ENCODE measurements around the gene SORBS1. TPM values are rescaled to one million over a fixed set of nuclear protein-coding genes. Genes with fewer than 3 reads are reported as not detected.

The SORBS1 gene
- total and polyA plus RNA-seq, 2 of the 13 experiments (the other 11 are each of a cell fraction or from before 2014, with no cell fraction given), result 16.8 to 39.8 TPM

- no peak for TF ChIP-seq ARID5B (CRISPR knock-in tag; IDR thresholded peaks at IDR 0.05)
Observed at GRCh38 chr10:95472304-95473088, 88.7 kb downstream of the SORBS1 start (continued).

- POLR2A ChIA-PET, result interaction anchor here (1.1 to 1.2 kb wide), 2 partner anchors 11 to 30 kb away, joined by 4 to 5 read pairs; no protein-coding TSS in a partner anchor
- Histone ChIP-seq H3K4me2 (ENCODE audit: low read depth, low read length) (no peak overlapping the region), H2AFZ (ENCODE audit: low read length) (no peak overlapping the region), H3K9ac (ENCODE audit: insufficient read depth, low read depth, low read length) (no peak overlapping the region), H3K36me3 (replicated peaks in 1 of 2; ENCODE audit: control insufficient read depth in 1 of 2, insufficient read depth in 2 of 2, low read length in 2 of 2) (no peaks in the 10 kb centered on the region), H3K4me3 (replicated peaks in 1 of 3; ENCODE audit: insufficient read depth in 1 of 3, low read depth in 2 of 3, low read length in 3 of 3) (no peak overlapping the region), H3K4me1 (ENCODE audit: insufficient read depth, low read length) (peaks cover 92% of the 10 kb centered on the region), H3K27ac (ENCODE audit: extremely low read length, insufficient read depth, low read length) (no peak overlapping the region), H3K79me2 (ENCODE audit: insufficient read depth, low read length) (peaks cover 39% of the 10 kb centered on the region), H3K27me3 (ENCODE audit: control insufficient read depth in 1 of 2, insufficient read depth in 2 of 2, low read length in 2 of 2) (no peaks in the 10 kb centered on the region), H3K9me3 (ENCODE audit: low read length) (no peaks in the 10 kb centered on the region), H4K20me1 (ENCODE audit: insufficient read depth, low read length) (no peaks in the 10 kb centered on the region)
- WGBS (ENCODE audit: low lambda C conversion rate), result 89% methylated on average over 5 of the region's 5 CpGs
- DNase-seq (ENCODE audit: low spot score) (no peak), FAIRE-seq (no peak), ATAC-seq (no peak)
- TF ChIP-seq KLF9 (CRISPR knock-in tag; IDR thresholded peaks at IDR 0.05; ENCODE audit: low read depth), result no peak
- no peak for TF ChIP-seq RBM39 (IDR thresholded peaks at IDR 0.05; ENCODE audit: low read depth, low read length, poor library complexity, severe bottlenecking)
- TF ChIP-seq ZBTB38 (CRISPR knock-in tag; IDR thresholded peaks at IDR 0.05), result 0 out of 2 replicates have a peak, but pooled peaks have one; percentile 21
- in situ Hi-C loops (cut with HindIII; ENCODE audit: extremely low pct_ligation_motif_present, low pct_unique_long_range_greater_than_20kb) (no loop called here), intact Hi-C loops (cut with micrococcal nuclease; ENCODE audit: unreplicated experiment) (loop anchor here (5.0 kb wide), 1 partner anchor 93 kb away; the partner anchor contains the start of gene SORBS1)
- CTCF ChIA-PET (ENCODE audit: low intra/inter-chr PET ratio, low total read pairs), result no interaction called here
- no TSS peak for BruUV-seq (replicated peaks)
Observed at GRCh38 chr10:95469676-95470075, 91.5 kb downstream of the SORBS1 start.
